ENCODE data around the gene PHF23.
A peak's percentile ranks its signal among the peaks of the same experiment; 100 is the strongest.

PHF23 gene

DNA sequence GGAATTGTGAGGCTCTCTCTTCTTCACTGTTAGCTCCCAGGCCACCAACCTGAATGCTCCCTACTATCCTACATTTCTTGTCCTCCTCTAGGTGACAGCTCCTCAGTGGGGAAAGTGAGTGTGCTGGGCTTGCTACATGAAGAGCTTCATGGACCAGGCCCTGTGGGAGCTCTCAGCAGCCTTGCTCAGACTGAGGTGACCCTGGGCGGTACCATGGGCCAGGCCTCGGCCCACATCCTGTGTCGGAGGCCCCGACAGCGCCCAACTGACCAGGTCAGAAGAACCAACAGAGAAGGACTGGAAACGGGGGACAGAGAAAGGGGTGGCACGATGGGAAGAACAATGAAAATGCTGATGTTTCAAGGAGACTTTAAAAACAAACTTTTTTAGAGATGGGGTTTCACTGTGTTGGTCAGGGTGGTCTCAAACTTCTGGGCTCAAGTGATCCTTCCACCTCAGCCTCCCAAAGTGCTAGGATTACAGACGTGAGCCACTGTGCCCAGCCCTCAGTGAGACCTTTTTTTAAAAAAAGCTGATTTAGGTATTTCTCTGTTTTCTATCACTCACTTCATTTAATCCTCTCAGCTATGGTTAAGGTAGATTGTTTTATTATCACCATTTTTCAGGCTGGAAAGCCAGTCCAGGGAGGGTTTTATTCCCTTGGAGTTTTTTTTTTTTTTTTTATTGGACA lies 17.7 kb upstream of the PHF23 start:
- WGBS: 97% methylated on average over 8 of the region's 8 CpGs
- H3K4me3 ChIP-seq (ENCODE audit: low read length): no peak overlapping the region
- peaks cover 58% of the 10 kb centered on the region for H3K36me3 ChIP-seq (ENCODE audit: insufficient read depth, low read length)
- peaks cover 13% of the 10 kb centered on the region for H3K4me1 ChIP-seq (ENCODE audit: insufficient read depth, low read length)
- H3K9me3 ChIP-seq (ENCODE audit: insufficient read depth, low read depth, low read length): no peaks in the 10 kb centered on the region
- H3K27me3 ChIP-seq (ENCODE audit: insufficient read depth, low read length): peaks cover 17% of the 10 kb centered on the region
- H3K9ac ChIP-seq (ENCODE audit: low read depth, low read length): no peak overlapping the region
- H3K27ac ChIP-seq (ENCODE audit: low read depth, low read length): no peak overlapping the region

DNA sequence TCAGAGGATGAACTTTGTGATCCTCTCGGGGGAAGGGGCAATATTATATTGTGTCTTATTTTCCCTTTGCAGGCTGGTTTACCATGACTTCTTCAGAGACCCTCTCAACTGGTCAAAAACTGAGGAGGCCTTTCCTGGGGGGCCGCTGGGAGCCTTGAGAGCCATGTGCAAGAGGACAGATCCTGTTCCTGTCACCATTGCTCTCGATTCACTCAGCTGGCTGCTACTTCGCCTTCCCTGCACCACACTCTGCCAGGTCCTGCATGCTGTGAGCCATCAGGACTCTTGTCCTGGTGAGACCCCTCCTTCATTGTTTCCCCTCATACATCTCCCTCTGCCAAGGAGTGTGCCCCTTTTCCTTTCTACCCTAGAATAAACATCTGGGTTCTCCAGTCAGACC lies 15.3 kb upstream of the PHF23 start:
- H3K9me3 ChIP-seq (ENCODE audit: insufficient read depth, low read depth, low read length): no peaks in the 10 kb centered on the region
- H3K9ac ChIP-seq (ENCODE audit: low read depth, low read length): no peak overlapping the region
- H3K27me3 ChIP-seq (ENCODE audit: insufficient read depth, low read length): no peaks in the 10 kb centered on the region
- 95% methylated on average over 4 of the region's 4 CpGs for WGBS
- H3K36me3 ChIP-seq (ENCODE audit: insufficient read depth, low read length): peaks cover 51% of the 10 kb centered on the region
- H3K27ac ChIP-seq (ENCODE audit: low read depth, low read length): no peak overlapping the region
- H3K4me3 ChIP-seq (ENCODE audit: low read length): no peak overlapping the region
- peaks cover 13% of the 10 kb centered on the region; the same call in 1 of the 2 replicates for H3K4me1 ChIP-seq (ENCODE audit: insufficient read depth, low read length)

DNA sequence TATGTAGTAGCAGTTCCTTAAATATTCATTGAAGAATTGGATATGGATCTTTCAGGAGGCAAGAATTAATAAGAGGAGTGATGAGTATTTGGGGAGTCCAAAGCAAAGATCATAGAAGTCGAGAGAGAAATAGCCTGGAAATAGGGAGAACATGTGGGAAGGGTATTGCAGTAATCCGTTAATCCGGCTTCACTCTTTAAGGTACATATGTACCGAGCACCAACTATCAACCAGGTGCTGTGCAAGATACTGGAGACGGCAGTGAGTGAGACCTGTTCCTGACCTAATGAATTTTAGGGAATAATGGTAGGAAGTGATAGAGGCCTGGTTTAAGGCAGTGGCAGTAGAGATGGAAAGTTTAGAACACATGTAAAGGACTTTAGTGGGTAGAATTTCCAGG lies 13.8 kb upstream of the PHF23 start:
- peaks cover 36% of the 10 kb centered on the region for H3K36me3 ChIP-seq (ENCODE audit: insufficient read depth, low read length)
- H3K9ac ChIP-seq (ENCODE audit: low read depth, low read length): peak overlapping the region; percentile 79
- WGBS: 89% methylated on average over 5 of the region's 5 CpGs
- H3K4me1 ChIP-seq (ENCODE audit: insufficient read depth, low read length): peaks cover 13% of the 10 kb centered on the region; the same call in 1 of the 2 replicates
- no peak overlapping the region; the same call in 1 of the 2 replicates for H3K27ac ChIP-seq (ENCODE audit: low read depth, low read length)
- no peaks in the 10 kb centered on the region for H3K9me3 ChIP-seq (ENCODE audit: insufficient read depth, low read depth, low read length)
- H3K27me3 ChIP-seq (ENCODE audit: insufficient read depth, low read length): no peaks in the 10 kb centered on the region
- H3K4me3 ChIP-seq (ENCODE audit: low read length): peak overlapping the region; percentile 89

DNA sequence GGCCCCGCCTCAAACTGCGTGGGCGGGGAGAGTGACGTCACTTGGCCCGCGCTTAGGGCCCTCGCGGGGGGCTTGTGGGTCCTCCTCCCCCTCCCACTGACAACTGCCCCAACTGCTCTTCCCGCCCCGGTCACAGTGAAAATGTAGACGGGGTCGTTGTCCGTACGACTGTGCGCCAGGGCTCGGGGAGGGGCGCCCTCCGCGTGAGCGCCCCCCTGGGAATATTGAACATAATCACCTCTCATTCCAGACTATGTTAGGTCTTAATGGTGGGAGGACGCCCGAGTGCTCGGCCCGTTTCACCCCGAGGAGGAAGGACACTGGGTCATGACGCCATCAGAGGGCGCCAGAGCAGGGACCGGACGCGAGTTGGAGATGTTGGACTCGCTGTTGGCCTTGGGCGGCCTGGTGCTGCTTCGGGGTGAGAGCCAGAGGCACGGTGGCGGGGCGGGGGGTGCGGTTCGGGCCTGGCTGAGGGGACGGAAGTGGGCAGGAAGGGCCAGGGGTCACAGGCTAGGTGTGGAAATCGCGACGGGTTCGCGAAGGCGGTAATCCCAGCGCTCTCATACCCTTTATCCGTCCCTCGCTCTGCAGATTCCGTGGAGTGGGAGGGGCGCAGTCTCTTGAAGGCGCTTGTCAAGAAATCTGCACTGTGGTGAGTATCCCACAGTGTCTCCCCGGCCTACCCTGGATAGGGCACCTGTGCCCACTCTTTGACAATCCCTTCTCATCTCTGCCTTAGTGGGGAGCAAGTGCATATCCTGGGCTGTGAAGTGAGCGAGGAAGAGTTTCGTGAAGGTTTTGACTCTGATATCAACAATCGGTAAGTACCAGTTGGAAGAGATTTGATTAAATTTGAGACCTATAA lies 13.2 kb upstream of the PHF23 start, which contains the start of gene ELP5:
Gene ELP5 (plus strand): TSS at position 40 of the 868 bp plus-strand sequence. CDS start 336 bp downstream, at position 376.
- Histone ChIP-seq H3K4me1 (ENCODE audit: insufficient read depth, low read length) (peaks cover 13% of the 10 kb centered on the region; the same call in 1 of the 2 replicates), H3K27ac (ENCODE audit: low read depth, low read length) (peak within 1 kb of the TSS; percentile 98), H3K27me3 (ENCODE audit: insufficient read depth, low read length) (no peaks in the 10 kb centered on the region), H3K9ac (ENCODE audit: low read depth, low read length) (peak within 1 kb of the TSS; percentile 91), H3K9me3 (ENCODE audit: insufficient read depth, low read depth, low read length) (no peaks in the 10 kb centered on the region), H3K36me3 (ENCODE audit: insufficient read depth, low read length) (peaks cover 30% of the 10 kb centered on the region), H3K4me3 (ENCODE audit: low read length) (peak within 1 kb of the TSS; percentile 89)
- WGBS: 2% methylated on average over 54 of the region's 55 CpGs

DNA sequence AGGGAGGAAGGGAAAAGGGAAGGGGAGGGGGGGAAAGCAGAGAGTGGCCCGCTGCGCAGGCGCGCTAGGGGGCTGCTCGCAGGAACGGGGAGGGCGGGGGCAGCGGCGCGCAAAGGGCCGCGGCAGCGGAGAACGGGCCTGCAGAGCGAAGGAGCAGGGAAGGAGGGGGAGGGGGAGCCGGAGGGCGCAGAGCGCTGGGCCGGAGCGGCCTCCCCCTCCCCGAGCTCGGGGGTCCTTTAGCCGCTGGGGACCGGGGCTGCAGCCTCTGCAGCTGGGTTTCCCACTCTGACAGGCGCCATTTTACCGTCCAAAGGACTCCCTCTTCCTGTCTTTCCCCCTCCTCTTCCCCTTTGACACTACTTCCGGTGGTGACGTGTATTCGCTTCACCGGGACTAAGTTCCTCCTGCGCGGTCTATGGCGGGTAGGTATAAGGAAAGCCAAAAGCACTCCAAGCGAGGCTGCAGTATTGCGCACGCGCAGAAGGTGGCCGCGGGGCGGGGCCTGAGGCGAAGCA lies 12.5 kb upstream of the PHF23 start, which contains the start of gene CTDNEP1:
Gene CTDNEP1 (minus strand): TSS at position 74 of the 515 bp plus-strand sequence. CDS start 438 bp downstream, outside the sequence.
- WGBS: under 1% methylated on average over 41 of the region's 41 CpGs

DNA sequence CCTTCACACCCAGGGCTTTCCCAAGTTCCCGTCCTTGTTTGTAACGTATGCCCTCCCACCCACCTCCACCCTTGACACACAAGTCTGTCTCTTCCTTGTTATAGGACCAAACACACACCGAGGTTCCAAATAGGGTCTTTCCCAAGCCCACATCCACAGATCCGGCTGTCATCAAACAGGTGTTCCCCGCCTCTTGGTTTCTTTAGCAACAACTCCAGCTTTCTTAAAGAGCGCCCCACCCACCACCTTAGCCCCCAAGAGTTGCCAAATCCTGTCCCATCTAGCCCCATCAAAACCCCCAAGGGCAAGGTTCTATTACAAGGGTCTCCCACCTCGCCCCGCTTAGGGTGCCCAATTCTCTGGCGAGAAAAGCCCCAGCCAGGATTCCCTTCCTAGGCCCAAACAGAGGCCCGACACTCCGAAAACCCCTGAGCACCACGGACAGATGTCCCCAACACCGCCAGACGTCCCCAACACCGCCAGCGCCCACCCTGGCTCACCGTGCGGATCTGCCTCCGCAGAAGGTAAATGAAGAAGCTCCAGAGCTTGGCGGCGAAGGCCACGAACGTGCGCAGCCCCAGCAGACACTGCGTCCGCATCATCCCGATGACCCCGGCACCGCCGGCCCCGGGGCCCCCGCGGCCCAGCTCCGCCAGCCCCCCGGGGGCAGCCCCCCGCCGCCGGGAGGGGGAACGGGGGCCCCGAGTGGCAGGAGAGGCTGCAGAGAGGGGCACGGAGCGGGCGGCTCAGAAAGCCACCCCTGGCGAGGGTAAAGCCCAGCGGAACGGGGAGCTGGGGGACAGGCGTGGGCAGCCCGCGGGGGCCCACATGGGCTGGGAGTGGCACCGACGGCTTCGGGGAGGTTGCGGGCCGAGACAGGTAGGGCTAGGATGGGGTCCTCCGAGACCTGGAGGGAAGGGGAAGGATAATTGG lies 11.7 kb upstream of the PHF23 start:
- H3K36me3 ChIP-seq (ENCODE audit: insufficient read depth, low read length): peaks cover 29% of the 10 kb centered on the region
- peak overlapping the region; percentile 82 for H3K9ac ChIP-seq (ENCODE audit: low read depth, low read length)
- no peaks in the 10 kb centered on the region for H3K27me3 ChIP-seq (ENCODE audit: insufficient read depth, low read length)
- peak overlapping the region; percentile 89 for H3K4me3 ChIP-seq (ENCODE audit: low read length)
- WGBS: 1% methylated on average over 55 of the region's 55 CpGs
- H3K27ac ChIP-seq (ENCODE audit: low read depth, low read length): peak overlapping the region; percentile 98
- H3K9me3 ChIP-seq (ENCODE audit: insufficient read depth, low read depth, low read length): no peaks in the 10 kb centered on the region
- peaks cover 13% of the 10 kb centered on the region; the same call in 1 of the 2 replicates for H3K4me1 ChIP-seq (ENCODE audit: insufficient read depth, low read length)

More for the DNA sequence above, 12.5 kb upstream of the PHF23 start, which contains the start of gene CTDNEP1:
- Histone ChIP-seq H3K9ac (ENCODE audit: low read depth, low read length) (peak within 1 kb of the TSS; percentile 91), H3K36me3 (ENCODE audit: insufficient read depth, low read length) (peaks cover 28% of the 10 kb centered on the region), H3K27me3 (ENCODE audit: insufficient read depth, low read length) (no peaks in the 10 kb centered on the region), H3K4me3 (ENCODE audit: low read length) (peak within 1 kb of the TSS; percentile 89), H3K4me1 (ENCODE audit: insufficient read depth, low read length) (peaks cover 13% of the 10 kb centered on the region; the same call in 1 of the 2 replicates), H3K9me3 (ENCODE audit: insufficient read depth, low read depth, low read length) (no peaks in the 10 kb centered on the region), H3K27ac (ENCODE audit: low read depth, low read length) (peak within 1 kb of the TSS; percentile 98)

DNA sequence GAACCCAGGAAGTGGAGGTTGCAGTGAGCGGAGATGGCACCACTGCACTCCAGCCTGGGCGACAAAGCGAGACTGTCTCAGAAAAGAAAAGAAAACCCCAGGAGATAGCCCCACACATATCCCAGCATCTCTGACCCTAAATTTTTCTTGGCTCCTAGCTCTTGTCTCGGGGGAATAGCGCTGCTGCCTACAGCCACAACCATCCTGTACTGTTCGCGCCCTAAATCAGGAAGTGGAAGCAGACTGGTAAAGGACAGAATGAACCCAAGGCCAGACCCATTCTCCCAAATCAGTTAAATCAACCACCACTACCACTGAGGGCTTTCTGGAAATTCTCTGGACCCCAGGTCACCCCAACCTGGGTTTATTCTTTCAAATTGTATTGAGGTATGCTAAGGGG lies 10.6 kb upstream of the PHF23 start:
- no peak overlapping the region for H3K27ac ChIP-seq (ENCODE audit: low read depth, low read length)
- H3K27me3 ChIP-seq (ENCODE audit: insufficient read depth, low read length): no peaks in the 10 kb centered on the region
- 92% methylated on average over 7 of the region's 7 CpGs for WGBS
- peaks cover 13% of the 10 kb centered on the region; the same call in 1 of the 2 replicates for H3K4me1 ChIP-seq (ENCODE audit: insufficient read depth, low read length)
- peak overlapping the region; percentile 89 for H3K4me3 ChIP-seq (ENCODE audit: low read length)
- peaks cover 28% of the 10 kb centered on the region for H3K36me3 ChIP-seq (ENCODE audit: insufficient read depth, low read length)
- peak overlapping the region; percentile 82; the same call in 1 of the 2 replicates for H3K9ac ChIP-seq (ENCODE audit: low read depth, low read length)
- H3K9me3 ChIP-seq (ENCODE audit: insufficient read depth, low read depth, low read length): no peaks in the 10 kb centered on the region

DNA sequence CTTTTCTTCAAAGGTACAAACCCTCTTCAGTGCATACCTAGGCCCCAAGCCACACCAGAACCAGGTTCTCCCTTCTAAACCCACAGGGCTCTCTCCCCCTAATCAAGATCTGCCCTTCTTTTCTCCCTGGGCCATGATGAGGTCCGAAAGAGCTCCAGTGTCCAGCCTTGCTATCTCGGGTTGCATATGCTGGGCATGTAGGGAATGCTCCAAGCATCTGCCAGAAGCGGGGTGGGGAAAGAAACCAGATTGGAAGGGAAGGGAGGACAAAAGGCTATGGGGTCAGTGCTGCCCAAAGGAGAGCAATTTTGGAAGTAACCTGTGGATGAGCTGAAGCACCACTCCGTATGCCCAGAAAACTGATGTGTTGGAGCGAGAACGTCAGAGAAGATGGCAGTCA lies 10.0 kb upstream of the PHF23 start:
- Histone ChIP-seq H3K9me3 (ENCODE audit: insufficient read depth, low read depth, low read length) (no peaks in the 10 kb centered on the region), H3K36me3 (ENCODE audit: insufficient read depth, low read length) (peaks cover 28% of the 10 kb centered on the region), H3K9ac (ENCODE audit: low read depth, low read length) (no peak overlapping the region), H3K4me1 (ENCODE audit: insufficient read depth, low read length) (peaks cover 13% of the 10 kb centered on the region; the same call in 1 of the 2 replicates), H3K4me3 (ENCODE audit: low read length) (0 out of 2 replicates have a peak overlapping the region, but pooled peaks have one; percentile 89), H3K27me3 (ENCODE audit: insufficient read depth, low read length) (no peaks in the 10 kb centered on the region), H3K27ac (ENCODE audit: low read depth, low read length) (no peak overlapping the region)
- 92% methylated on average over 6 of the region's 6 CpGs for WGBS

DNA sequence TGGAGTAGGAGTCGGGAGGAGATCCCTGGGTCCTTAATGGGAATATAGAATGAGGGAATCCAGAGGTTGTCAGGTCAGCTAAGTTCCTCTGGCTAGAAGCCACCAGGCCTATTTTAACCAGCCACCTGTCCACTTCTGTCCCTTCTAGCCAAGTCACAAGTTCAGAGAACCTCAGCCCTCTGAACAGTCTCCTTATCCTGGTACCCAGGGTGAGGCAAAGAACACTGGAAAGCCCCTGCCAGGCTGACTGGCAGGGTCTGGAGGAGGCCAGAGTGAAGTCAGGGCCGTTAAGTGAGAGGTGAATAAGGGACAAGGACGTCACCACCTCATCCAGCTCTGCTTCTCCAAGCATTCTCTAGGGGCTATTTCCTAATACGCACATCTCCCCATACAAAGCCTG lies 9.5 kb upstream of the PHF23 start:
- 92% methylated on average over 4 of the region's 4 CpGs for WGBS
- Histone ChIP-seq H3K4me3 (ENCODE audit: low read length) (no peak overlapping the region), H3K4me1 (ENCODE audit: insufficient read depth, low read length) (peaks cover 13% of the 10 kb centered on the region; the same call in 1 of the 2 replicates), H3K27me3 (ENCODE audit: insufficient read depth, low read length) (no peaks in the 10 kb centered on the region), H3K36me3 (ENCODE audit: insufficient read depth, low read length) (peaks cover 28% of the 10 kb centered on the region), H3K9me3 (ENCODE audit: insufficient read depth, low read depth, low read length) (no peaks in the 10 kb centered on the region), H3K9ac (ENCODE audit: low read depth, low read length) (no peak overlapping the region), H3K27ac (ENCODE audit: low read depth, low read length) (no peak overlapping the region)

DNA sequence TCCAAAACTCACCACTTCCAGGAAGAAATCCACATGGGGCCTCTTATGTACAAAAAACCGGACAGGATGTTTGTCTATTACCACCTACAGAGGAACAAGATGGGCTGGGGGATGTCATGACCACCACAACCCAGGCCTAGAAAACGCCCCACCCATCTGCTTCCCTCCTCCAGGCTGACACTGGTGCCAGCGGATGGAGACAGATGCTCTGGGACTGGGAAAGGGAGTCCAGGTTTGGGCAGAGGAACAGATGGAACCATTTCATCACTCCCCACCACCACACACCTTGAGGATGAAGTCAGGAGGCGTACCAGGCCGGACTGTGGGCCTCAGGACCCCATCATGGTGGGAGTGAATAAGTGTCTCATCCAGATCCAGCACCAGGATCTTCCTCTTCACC lies 7.5 kb upstream of the PHF23 start:
- Histone ChIP-seq H3K9ac (ENCODE audit: low read depth, low read length) (no peak overlapping the region), H3K27ac (ENCODE audit: low read depth, low read length) (no peak overlapping the region), H3K4me1 (ENCODE audit: insufficient read depth, low read length) (peaks cover 7% of the 10 kb centered on the region; the same call in 1 of the 2 replicates), H3K27me3 (ENCODE audit: insufficient read depth, low read length) (no peaks in the 10 kb centered on the region), H3K4me3 (ENCODE audit: low read length) (no peak overlapping the region), H3K36me3 (ENCODE audit: insufficient read depth, low read length) (peaks cover 28% of the 10 kb centered on the region), H3K9me3 (ENCODE audit: insufficient read depth, low read depth, low read length) (no peaks in the 10 kb centered on the region)
- 95% methylated on average over 5 of the region's 5 CpGs for WGBS

Measured in HUES64 (cell line).